ENCODE data around the gene EXOSC7.

DNA sequence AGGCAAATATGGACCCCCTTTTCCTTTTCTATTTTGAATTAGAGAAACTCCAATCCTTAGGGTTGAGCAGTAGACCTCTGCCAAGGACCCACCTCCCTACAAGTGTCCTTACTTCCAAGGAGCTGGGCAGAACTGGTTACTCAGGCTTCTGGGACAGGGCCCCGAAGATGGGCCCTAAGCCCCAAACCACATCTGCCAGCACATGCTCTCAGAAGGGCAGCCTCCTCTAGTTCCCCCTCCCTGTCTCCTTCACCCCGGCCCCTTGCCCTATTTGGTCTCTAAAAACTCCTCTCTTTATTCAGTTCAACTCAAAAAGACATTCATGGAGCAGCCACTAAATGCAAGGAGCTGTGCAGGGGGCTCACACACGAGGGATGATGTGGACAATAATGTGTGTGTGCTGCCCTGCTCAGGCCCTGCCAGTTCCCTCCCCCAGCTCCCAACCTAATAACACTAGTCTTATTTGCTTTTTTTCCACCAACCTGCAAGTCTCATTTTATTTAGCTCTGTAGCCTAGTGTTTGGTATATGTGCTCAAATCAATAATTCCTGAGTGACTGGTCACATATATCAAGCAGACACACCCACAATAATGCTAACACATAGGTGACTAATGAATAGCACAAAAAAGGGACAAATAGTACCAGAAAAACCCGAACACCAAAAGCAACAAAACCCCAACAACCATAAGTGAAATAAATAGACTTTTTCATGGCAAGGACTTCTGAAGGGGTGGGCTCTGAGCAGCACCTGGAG lies 12.3 kb upstream of the EXOSC7 start:
- TF ChIP-seq NFYB (IDR thresholded peaks at IDR 0.05; ENCODE audit: extremely low read depth, insufficient read length) = no peak
- TF ChIP-seq, protein P1, sequence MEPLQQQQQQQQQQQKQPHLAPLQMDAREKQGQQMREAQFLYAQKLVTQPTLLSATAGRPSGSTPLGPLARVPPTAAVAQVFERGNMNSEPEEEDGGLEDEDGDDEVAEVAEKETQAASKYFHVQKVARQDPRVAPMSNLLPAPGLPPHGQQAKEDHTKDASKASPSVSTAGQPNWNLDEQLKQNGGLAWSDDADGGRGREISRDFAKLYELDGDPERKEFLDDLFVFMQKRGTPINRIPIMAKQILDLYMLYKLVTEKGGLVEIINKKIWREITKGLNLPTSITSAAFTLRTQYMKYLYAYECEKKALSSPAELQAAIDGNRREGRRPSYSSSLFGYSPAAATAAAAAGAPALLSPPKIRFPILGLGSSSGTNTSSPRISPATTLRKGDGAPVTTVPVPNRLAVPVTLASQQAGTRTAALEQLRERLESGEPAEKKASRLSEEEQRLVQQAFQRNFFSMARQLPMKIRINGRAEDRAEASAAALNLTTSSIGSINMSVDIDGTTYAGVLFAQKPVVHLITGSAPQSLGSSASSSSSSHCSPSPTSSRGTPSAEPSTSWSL (CRISPR knock-in tag; IDR thresholded peaks at IDR 0.05; ENCODE audit: borderline replicate concordance) = no peak
- no peak for TF ChIP-seq SMC3 (conservative IDR thresholded peaks at IDR 0.05; ENCODE audit: insufficient read depth, low read depth, low read length)
- no peak for TF ChIP-seq ESRRA (IDR thresholded peaks at IDR 0.05; ENCODE audit: borderline replicate concordance, low read depth)
- TF ChIP-seq RFX5 (IDR thresholded peaks at IDR 0.05; ENCODE audit: low read depth, low read length) = no peak
- no peak for TF ChIP-seq ZBTB8A (IDR thresholded peaks at IDR 0.05; ENCODE audit: partially characterized antibody)
- TF ChIP-seq ETV6 (IDR thresholded peaks at IDR 0.05; ENCODE audit: borderline replicate concordance in 1 of 2, low read depth in 2 of 2, low read length in 1 of 2) = no peak
- no peak for TF ChIP-seq ETV6 (CRISPR knock-in tag; IDR thresholded peaks at IDR 0.05; ENCODE audit: borderline replicate concordance)
- TF ChIP-seq ZNF609 (CRISPR knock-in tag; IDR thresholded peaks at IDR 0.05; ENCODE audit: borderline replicate concordance) = no peak
- no peak for TF ChIP-seq POLR2A (conservative IDR thresholded peaks at IDR 0.05)
- no peak for TF ChIP-seq MTA1 (IDR thresholded peaks at IDR 0.05; ENCODE audit: borderline replicate concordance)
- TF ChIP-seq ZNF274 (IDR thresholded peaks at IDR 0.05; ENCODE audit: borderline replicate concordance, low read depth, low read length) = no peak
- TF ChIP-seq, protein P2, sequence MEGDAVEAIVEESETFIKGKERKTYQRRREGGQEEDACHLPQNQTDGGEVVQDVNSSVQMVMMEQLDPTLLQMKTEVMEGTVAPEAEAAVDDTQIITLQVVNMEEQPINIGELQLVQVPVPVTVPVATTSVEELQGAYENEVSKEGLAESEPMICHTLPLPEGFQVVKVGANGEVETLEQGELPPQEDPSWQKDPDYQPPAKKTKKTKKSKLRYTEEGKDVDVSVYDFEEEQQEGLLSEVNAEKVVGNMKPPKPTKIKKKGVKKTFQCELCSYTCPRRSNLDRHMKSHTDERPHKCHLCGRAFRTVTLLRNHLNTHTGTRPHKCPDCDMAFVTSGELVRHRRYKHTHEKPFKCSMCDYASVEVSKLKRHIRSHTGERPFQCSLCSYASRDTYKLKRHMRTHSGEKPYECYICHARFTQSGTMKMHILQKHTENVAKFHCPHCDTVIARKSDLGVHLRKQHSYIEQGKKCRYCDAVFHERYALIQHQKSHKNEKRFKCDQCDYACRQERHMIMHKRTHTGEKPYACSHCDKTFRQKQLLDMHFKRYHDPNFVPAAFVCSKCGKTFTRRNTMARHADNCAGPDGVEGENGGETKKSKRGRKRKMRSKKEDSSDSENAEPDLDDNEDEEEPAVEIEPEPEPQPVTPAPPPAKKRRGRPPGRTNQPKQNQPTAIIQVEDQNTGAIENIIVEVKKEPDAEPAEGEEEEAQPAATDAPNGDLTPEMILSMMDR (IDR thresholded peaks at IDR 0.05 in 2 of 3, conservative IDR thresholded peaks at IDR 0.05 in 1 of 3; ENCODE audit: insufficient read depth in 2 of 3, low read depth in 1 of 3, low read length in 3 of 3) = no peak
- TF ChIP-seq FOXK2 (conservative IDR thresholded peaks at IDR 0.05 in 1 of 2, IDR thresholded peaks at IDR 0.05 in 1 of 2; ENCODE audit: low read depth in 2 of 2) = no peak

Data from K562 (cell line).